OCI-LY3 (cell line): ENCODE data around the gene ADARB2.

Experiments used
- CTCF ChIP-seq: fragments of 200-600, 300-600 bp; sonication (generic); IDR thresholded peaks from 2 replicates; pipeline ENCODE4 v1.5.1; 2014; ENCODE audit warnings: antibody characterized with exemption, low read length, low read depth
- EZH2phosphoT487 ChIP-seq: fragments of 200-600 bp; shearing (Covaris generic); IDR thresholded peaks from 2 replicates; pipeline ENCODE4 v1.6.1; 2018; ENCODE audit warnings: antibody characterized with exemption, mixed run types, low read depth

- TF ChIP-seq CTCF (no peak), EZH2phosphoT487 (no peak)
Observed at GRCh38 chr10:1366811-1367425, 370.4 kb downstream of the ADARB2 start.
